Stimulated activated CD8-positive, alpha-beta memory T cell treated with anti-CD3 and anti-CD28 coated beads, Interleukin-12 subunit alpha, Interleukin-12 subunit beta, amount 100 ng/mL, for 4 hours (primary cell): Measurements from ENCODE around the gene CTNNA2.

Experiments
- DNase-seq: peaks from one replicate; pipeline ENCODE4 v3.0.0-alpha.2; 2020; ENCODE audit warnings: low read depth

Gene CTNNA2

GRCh38 chr2:80395251-80395650 lies 882.4 kb downstream of the CTNNA2 start:
- DNase-seq = no peak

- no peak for DNase-seq
These were observed 883.4 kb downstream of the CTNNA2 start for GRCh38 chr2:80396276-80396675.

DNA sequence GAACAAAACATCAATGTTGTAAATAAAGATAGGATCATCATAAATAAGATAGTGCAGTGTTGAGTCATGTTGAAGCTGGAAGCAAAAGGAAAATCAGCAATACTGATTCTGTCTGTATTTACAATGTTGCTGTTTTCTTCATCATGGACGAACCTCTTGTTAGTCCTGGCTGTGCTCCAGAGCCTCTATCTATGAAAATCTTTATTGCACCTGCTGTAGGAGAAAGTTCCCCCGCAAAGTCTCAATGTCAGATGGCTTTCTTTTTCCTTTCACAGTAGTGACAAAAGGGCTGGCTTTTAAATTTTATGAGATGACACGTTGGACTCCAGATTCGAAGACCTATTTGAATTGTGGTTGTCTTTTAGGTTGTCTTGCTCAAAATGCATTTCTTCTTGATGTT lies 890.2 kb downstream of the CTNNA2 start:
- no peak for DNase-seq

GRCh38 chr2:80407377-80407776 lies 894.5 kb downstream of the CTNNA2 start:
- no peak for DNase-seq

DNA sequence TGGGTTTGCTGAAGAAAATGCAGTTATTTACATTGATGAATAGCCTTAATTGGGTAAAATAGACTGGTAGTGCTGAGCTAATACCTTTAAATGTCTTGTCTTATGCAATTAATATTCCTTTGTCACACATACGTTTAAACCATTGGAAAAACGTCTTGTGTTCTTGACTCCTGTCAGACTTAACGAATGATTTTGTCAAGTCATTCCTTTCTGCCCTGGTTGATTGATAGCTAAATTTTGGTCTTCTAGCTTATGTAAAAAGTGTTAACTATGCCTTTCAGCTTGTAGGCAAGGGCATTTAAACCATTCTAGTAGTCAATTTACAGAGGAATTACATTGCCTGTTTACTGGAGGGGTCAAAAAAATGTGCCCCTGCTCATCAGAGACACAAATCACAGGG lies 897.5 kb downstream of the CTNNA2 start:
- DNase-seq = no peak

DNA sequence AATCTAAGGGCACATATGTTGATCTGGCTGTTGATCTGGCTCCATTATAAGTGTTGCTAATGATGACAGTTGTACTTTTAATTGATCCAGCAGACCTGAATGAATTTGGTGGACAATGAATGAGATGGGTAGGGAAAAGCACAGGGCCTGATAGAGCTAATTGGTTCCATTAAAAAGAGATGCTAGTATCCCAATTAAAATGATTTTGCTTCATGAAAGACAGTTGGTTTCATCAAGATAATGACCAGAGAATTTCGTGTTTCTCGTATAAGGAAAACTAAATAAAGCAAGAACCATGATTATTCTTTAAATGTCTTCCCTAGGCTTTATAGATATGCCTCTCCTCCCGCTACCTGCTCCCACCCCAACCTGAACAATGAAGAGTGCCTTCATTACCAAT lies 900.3 kb downstream of the CTNNA2 start:
- DNase-seq = no peak

GRCh38 chr2:80417737-80418136 lies 904.9 kb downstream of the CTNNA2 start:
- DNase-seq = no peak

DNA sequence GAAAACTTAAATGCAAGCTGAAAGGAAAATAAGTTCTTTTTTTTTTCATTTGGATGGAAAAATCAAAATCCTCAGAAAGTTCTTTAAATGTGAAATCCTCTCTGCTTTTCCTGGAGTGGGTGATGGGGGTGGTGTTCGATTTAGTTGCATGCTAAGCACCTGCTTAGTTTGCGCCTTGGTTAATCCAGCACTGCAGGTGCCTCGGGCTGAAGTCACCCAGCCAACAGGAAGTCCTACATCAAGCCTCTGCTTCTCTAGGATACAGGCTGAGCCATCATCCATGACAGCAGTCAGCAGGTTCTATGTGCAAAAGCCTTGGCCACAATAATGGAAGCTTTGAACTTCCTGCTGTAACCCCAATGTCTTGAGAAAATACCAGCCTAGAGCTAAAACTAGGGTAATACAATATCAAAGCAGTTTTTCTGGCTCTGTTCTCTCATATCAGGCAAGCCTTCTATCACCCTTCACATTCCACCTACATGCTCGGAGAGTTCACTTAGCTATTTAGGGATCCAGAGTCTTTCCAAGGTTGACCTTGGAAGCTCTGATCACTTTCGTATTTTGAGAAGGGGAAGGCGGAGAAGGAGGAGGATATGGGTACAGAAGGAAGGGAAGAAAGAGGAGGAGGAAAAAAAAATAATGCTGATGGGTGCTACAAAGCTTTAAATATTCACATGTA lies 907.8 kb downstream of the CTNNA2 start:
- no peak for DNase-seq

DNA sequence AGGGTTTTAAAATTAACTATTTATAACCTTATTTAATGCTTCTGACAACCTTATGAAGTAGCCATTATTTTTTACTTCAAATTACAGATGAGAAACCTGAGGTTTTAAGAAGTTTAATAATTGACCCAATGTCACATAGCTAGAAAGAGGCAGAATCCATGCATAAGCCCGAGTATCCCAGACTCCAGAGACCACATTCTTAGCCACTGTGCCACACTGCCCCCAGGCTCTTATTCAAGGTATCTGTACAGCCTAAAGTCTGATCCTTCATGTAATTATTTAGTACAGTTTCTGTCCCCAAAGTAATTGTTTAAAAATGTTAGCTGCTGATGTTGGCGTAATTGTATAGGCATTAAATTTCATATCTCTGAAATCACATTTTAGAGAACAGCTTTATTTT lies 916.4 kb downstream of the CTNNA2 start:
- no peak for DNase-seq

- DNase-seq = no peak
These were observed 925.1 kb downstream of the CTNNA2 start for GRCh38 chr2:80437959-80438358.

DNA sequence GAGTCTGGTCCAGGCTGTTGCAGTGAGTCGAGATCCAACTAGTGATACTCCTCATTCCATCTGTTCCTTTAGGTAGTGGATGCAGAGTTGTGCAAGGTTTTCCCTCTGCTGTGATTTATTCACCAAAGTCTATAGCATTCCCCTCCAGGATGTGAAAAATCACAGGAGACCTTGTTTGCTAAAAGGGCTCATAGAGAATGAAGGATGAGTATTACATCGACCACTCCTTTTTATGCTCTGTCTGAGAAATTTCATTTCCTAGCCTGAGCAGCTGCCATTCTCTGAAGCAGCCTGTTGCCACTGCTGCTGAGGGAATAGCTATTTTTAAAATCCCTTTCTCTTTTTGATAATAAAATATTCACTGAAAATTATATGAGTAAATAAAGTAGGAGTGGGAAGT lies 925.8 kb downstream of the CTNNA2 start:
- no peak for DNase-seq

DNA sequence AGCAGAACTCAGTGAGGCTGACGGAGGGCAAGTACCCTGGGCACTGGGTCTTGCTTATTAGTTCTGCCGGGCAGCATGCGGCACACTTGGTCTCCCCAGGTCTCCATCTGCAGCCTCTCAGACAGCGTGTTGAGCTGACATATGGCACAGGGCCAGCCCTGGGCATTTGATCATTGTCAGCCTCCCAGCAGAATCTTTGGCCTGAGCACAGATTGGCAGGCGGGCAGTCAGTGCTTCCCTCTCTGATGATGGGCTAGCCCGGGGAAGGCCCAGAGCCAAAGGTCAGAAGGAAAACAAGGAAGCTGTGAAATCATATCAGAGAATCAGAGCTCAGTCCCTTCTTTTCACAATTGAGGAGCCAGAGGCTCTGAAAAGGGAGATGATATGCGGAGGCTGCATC lies 941.8 kb downstream of the CTNNA2 start:
- no peak for DNase-seq

DNA sequence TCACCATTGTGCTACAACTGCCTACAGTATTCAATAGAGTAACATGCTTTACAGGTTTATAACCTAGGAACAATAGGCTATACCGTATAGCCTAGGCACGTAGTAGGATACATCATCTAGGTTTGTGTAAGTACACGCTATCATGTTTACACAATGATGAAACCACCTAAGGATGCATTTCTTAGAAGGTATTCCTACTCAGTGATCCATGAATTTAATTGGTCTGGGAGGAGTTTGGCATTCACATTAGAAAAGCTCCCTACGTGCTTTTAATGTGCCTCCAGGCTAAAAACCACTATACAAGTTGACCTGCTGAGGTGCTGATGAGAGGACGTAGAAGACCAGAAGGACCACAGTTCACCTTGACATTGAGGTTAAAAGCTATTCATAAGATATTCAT lies 946.2 kb downstream of the CTNNA2 start:
- no peak for DNase-seq

GRCh38 chr2:80461505-80462197 lies 948.8 kb downstream of the CTNNA2 start:
- DNase-seq = no peak

DNA sequence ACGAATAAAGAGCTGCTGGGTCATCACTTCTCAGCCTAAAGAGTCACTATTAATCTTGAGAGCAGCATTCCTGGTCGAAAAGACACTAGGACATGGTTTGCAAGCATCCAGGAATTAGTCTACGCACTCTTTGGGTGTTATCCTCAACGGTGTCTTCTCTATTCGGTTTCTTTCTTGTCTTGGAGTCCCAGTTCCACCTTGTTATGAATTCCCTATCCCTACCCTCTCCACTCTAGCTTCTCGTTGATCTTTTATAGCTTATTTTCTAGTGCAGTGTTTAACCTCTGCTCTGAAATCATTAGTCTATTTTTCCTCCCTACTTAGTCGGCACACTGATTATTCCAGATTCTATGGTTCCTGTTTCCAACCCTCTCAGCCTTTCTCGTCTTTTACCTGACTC lies 949.8 kb downstream of the CTNNA2 start:
- no peak for DNase-seq

- DNase-seq = no peak
These were observed 951.4 kb downstream of the CTNNA2 start for GRCh38 chr2:80464275-80464674.

- no peak for DNase-seq
These were observed 954.5 kb downstream of the CTNNA2 start for GRCh38 chr2:80467262-80467811.

- no peak for DNase-seq
These were observed 956.6 kb downstream of the CTNNA2 start for GRCh38 chr2:80469428-80469827.

DNA sequence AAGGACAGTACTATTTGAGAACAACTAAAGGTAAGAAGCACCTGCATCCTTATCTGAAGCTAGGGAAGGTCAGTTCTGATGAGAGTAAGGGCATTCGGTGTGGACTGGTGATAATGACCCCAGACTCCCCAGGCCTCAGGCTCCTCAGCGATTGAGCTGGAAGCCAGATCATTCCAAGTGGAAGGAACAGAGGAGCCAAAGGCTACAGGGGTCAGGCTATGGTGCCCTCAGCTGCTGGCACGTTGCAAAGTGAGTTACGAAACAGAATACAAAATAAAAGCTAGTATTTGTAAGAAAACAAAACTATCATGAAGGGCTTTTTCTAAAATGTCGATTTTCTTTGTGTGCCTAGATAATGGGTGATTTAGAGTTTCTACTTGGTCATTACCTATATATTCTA lies 960.2 kb downstream of the CTNNA2 start:
- no peak for DNase-seq

DNA sequence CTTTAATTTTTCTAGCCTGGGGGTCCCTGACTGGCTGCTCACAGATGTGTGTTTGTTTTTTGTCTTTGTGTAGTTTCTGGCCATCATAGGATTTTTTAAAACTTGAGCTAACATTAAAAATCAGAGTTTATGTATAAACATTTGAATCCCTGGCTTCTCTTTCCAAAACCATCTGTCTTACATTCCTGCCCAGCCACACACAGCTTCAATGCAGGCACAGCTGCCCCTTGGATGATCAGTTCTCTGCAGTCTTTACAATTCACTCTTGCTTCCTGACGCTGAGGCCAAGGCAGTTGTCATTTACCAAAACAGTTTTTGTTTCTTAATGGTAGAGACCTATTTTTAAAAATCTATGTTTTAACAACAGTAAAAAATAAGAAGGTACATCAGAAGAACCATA lies 960.9 kb downstream of the CTNNA2 start:
- DNase-seq = no peak

- DNase-seq = no peak
These were observed 963.1 kb downstream of the CTNNA2 start for GRCh38 chr2:80475970-80476369.

DNA sequence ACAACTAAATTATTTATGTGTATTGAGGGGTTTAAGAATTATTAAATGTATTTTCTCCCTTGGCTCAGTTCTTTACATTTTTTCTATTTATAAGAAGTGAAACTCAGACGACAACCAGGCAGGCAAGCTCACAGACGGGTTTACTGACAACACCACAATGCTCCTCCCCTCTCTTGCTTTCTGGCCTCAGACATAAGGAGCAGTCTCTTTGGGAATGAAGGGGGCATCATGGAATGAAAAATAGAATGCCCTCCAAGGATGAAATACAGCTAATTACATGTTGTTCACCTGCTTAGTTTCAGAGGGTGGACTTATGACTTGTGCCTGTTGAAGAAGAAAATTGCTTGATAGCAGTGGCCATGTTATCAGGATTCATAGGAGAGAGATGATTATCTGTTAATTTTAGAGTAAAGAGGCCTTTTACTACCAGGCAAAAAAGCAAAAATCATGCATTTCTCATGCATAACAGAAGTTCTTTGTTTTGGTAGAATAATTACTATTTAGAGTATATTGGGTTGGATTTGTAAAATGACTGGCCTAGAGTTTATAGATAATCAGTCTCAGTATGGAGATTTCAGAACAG lies 963.8 kb downstream of the CTNNA2 start:
- no peak for DNase-seq

DNA sequence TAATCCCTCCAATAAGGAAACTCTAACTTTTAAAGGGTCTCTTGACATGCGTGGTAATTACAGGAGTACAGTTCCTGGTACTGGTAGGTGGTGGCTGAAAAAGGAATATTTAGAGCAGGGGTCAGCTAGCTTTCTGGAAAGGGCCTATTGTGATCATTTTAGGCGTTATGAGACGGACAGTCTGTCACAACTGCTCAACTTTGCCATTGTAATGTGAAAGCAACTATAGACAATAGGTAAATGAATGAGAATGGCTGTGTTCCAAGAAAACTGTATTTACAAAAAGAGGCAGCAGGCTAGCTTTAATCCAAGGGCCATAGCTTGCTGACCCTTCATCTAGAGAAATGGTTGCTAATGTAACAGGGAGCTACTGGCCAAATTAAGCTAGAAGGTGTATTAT lies 969.4 kb downstream of the CTNNA2 start:
- no peak for DNase-seq
